HepG2 (cell line): ENCODE data around the gene CCT7. TPM values are rescaled to one million over a fixed set of nuclear protein-coding genes. Genes with fewer than 3 reads are reported as not detected.

Experiments
- CENPX ChIP-seq: sonication (generic); formaldehyde crosslinking; IDR thresholded peaks from 2 replicates; pipeline ENCODE4 v1.9.0; 2021; ENCODE audit warnings: mild to moderate bottlenecking, missing genetic modification reagents, moderate library complexity
- EED ChIP-seq: sonication (generic); formaldehyde crosslinking; IDR thresholded peaks from 2 replicates; pipeline ENCODE4 v1.5.0; 2020; ENCODE audit warnings: mild to moderate bottlenecking, missing genetic modification reagents
- HOXA9 ChIP-seq: sonication (generic); formaldehyde crosslinking; IDR thresholded peaks from 2 replicates; pipeline ENCODE4 v1.8.1; 2022; ENCODE audit warnings: missing genetic modification reagents, mild to moderate bottlenecking, moderate library complexity, borderline replicate concordance
- KLF16 ChIP-seq, 2 experiments: sonication (generic) in 1 of 2; formaldehyde crosslinking in 1 of 2; IDR thresholded peaks; 2 replicates each; pipeline versions ENCODE4 v1.6.1 to v1.8.0; 2016 to 2023; ENCODE audit warnings: missing genetic modification reagents in 2 of 2, missing compliant biosample characterization in 1 of 2
- MAF1 ChIP-seq: sonication (generic); formaldehyde crosslinking; IDR thresholded peaks from 2 replicates; pipeline ENCODE4 v1.5.0; 2020; ENCODE audit warnings: missing genetic modification reagents, borderline replicate concordance
- MYC ChIP-seq: sonication (generic); formaldehyde crosslinking; IDR thresholded peaks from 2 replicates; pipeline ENCODE4 v1.9.0; 2021; ENCODE audit warnings: missing genetic modification reagents, borderline replicate concordance
- ZFAT ChIP-seq: sonication (generic); formaldehyde crosslinking; conservative IDR thresholded peaks from 2 replicates; pipeline ENCODE4 v1.8.1; 2023; ENCODE audit warnings: missing genetic modification reagents, inconsistent platforms
- ZFP82 ChIP-seq: sonication (generic); formaldehyde crosslinking; IDR thresholded peaks from 2 replicates; pipeline ENCODE4 v1.5.1; 2020; ENCODE audit warnings: mild to moderate bottlenecking, missing genetic modification reagents, borderline replicate concordance
- ZMAT3 ChIP-seq: sonication (generic); formaldehyde crosslinking; conservative IDR thresholded peaks from 2 replicates; pipeline ENCODE4 v1.7.0; 2021; ENCODE audit warnings: missing genetic modification reagents
- ZMYM3 ChIP-seq: sonication (generic); formaldehyde crosslinking; IDR thresholded peaks from 2 replicates; pipeline ENCODE4 v1.5.1; 2020; ENCODE audit warnings: mild to moderate bottlenecking, missing genetic modification reagents
- ZNF496 ChIP-seq: sonication (generic); formaldehyde crosslinking; IDR thresholded peaks from 2 replicates; pipeline ENCODE4 v1.8.1; 2023; ENCODE audit warnings: mild to moderate bottlenecking, moderate library complexity, missing genetic modification reagents; ENCODE audit not compliant: insufficient replicate concordance
- ZNF75D ChIP-seq: sonication (generic); formaldehyde crosslinking; IDR thresholded peaks from 2 replicates; pipeline ENCODE4 v1.8.1; 2023; ENCODE audit warnings: missing genetic modification reagents, mild to moderate bottlenecking, borderline replicate concordance
- ZNF83 ChIP-seq: sonication (generic); formaldehyde crosslinking; IDR thresholded peaks from 2 replicates; pipeline ENCODE4 v1.4.0; 2020; ENCODE audit warnings: missing genetic modification reagents, mild to moderate bottlenecking, borderline replicate concordance
- polyA plus RNA-seq, 8 experiments: library from polyadenylated mRNA; depleted of rRNA in 3 of 8; stranded (reverse) in 7 of 8; unstranded in 1 of 8; fragments of >200 nt; fragmentation: Illumina TruSeq in 4 of 8; extraction: Trizol in 4 of 8; gene quantifications; 2 replicates each; pipeline versions ENCODE4 v1.2.1 to v1.2.3, GENCODE V29; 2011 to 2016; ENCODE audit warnings: low read depth in 4 of 8, missing spikeins in 1 of 8, mixed read lengths in 1 of 8; ENCODE audit not compliant: insufficient read depth in 1 of 8
- total RNA-seq, 5 experiments: library from RNA; depleted of rRNA; stranded (reverse); fragments of >200 nt; fragmentation: Illumina TruSeq; extraction: Trizol; gene quantifications; 2 replicates each; pipeline ENCODE4 v1.2.3, GENCODE V29; 2016; ENCODE audit warnings: low read depth in 1 of 5
- TF ChIP-seq, protein P1 (sequence below): sonication (generic); formaldehyde crosslinking; IDR thresholded peaks from 2 replicates; pipeline ENCODE4 v1.4.0; 2020; ENCODE audit warnings: mild to moderate bottlenecking, missing genetic modification reagents
- TF ChIP-seq, protein P2 (sequence below): sonication (generic); formaldehyde crosslinking; IDR thresholded peaks from 2 replicates; pipeline ENCODE4 v1.8.1; 2022; ENCODE audit warnings: mild to moderate bottlenecking, missing genetic modification reagents
- TF ChIP-seq, protein P3 (sequence below): sonication (generic); formaldehyde crosslinking; IDR thresholded peaks from 2 replicates; pipeline ENCODE4 v1.8.0; 2023; ENCODE audit warnings: mild to moderate bottlenecking, missing genetic modification reagents

Gene CCT7
- total and polyA plus RNA-seq, 2 of the 13 experiments (the other 11 are each of a cell fraction or from before 2014, with no cell fraction given), result 347 to 517 TPM

DNA sequence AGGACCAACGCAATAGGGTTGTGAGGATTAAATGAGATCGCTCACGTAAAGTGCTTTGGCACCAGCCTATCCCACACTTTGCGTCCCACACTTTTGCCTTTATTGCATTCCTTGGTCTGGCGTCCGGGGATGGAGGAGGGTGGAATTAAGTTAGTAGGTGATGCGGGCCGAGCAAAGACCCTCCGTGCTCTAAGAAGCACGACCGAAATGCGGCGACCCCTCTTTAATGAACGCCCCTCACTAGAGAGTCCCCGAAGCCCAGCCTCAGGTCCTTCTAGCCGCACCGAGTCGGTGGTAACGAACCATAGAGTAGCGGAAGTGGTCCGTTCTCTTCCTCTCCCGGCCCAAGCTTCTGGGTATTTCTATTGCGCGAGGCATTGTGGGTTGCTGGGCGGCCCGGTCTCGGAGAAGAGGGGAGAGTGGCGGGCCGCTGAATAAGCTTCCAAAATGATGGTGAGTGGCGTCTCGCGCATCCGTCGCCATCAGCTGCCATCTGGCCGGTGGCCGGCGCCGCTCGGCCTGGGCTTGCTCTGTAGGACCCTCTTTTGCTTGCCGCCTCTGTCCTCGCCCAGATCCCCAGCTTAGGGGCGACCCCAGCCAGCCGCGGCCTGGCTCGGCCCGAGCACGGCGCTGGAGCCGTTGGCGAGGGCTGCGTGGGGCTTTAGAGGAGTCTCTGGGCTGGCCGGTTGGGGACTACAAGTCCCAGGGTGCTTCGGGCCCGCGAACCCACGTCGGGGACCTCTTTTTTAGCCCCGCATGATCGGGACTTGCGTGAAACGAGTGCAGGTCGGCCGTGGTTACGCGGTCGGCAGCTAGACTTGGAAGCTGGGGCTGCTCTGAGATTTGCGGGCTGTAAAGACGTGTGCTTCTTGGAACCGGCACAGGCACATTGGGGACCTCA lies at the start of gene CCT7 (continued):
- TF ChIP-seq, protein P1, sequence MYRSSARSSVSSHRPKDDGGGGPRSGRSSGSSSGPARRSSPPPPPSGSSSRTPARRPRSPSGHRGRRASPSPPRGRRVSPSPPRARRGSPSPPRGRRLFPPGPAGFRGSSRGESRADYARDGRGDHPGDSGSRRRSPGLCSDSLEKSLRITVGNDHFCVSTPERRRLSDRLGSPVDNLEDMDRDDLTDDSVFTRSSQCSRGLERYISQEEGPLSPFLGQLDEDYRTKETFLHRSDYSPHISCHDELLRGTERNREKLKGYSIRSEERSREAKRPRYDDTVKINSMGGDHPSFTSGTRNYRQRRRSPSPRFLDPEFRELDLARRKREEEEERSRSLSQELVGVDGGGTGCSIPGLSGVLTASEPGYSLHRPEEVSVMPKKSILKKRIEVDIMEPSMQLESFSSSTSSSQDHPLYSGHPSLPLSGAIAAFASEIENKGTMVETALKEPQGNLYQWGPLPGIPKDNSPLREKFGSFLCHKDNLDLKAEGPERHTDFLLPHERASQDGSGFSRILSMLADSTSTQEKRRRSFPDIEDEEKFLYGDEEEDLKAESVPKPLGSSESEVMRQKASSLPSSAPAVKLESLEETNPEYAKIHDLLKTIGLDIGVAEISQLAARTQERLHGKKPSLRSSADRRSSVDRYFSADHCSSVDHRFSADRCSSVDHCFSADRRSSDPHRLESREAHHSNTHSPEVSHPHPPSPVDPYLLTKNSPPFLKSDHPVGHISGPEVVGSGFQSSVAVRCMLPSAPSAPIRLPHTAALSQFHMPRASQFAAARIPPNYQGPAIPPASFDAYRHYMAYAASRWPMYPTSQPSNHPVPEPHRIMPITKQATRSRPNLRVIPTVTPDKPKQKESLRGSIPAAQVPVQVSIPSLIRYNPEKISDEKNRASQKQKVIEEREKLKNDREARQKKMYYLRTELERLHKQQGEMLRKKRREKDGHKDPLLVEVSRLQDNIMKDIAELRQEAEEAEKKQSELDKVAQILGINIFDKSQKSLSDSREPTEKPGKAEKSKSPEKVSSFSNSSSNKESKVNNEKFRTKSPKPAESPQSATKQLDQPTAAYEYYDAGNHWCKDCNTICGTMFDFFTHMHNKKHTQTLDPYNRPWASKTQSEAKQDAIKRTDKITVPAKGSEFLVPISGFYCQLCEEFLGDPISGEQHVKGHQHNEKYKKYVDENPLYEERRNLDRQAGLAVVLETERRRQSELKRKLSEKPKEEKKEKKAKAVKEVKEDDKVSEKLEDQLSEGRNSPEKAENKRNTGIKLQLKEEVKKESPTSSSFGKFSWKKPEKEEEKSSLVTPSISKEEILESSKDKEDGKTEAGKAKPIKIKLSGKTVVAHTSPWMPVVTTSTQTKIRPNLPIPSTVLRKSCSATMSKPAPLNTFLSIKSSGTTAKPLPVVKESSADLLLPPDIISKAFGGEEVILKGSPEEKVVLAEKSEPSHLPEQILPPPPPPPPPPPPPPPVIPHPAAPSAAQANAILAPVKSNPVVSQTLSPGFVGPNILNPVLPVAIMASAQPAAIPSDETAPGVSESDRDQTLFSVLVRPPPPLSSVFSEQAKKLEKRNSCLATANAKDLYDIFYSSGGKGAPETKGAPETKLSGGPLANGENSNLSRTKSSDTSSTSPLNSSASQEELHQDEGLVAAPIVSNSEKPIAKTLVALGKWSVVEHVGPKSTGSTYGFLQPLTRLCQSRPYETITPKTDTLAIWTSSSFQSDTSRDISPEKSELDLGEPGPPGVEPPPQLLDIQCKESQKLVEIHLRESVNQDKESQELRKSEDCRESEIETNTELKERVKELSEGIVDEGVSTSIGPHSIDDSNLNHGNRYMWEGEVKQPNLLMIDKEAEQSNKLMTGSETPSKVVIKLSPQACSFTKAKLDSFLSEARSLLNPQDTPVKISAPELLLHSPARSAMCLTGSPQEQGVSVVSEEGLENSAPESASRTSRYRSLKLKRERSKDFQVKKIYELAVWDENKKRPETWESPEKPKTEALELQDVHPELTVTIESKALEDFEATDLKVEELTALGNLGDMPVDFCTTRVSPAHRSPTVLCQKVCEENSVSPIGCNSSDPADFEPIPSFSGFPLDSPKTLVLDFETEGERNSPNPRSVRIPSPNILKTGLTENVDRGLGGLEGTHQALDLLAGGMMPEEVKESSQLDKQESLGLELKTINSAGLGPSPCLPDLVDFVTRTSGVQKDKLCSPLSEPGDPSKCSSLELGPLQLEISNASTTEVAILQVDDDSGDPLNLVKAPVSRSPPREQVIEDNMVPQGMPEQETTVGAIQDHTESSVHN, result peak; percentile 88; the same call in 1 of the 2 replicates
- peak; percentile 5; the same call in 1 of the 2 replicates for TF ChIP-seq ZNF75D
- no peak for TF ChIP-seq ZFP82 (CRISPR knock-in tag)
- 0 out of 2 replicates have a peak, but pooled peaks have one; percentile 10 for TF ChIP-seq ZMYM3 (CRISPR knock-in tag)
- TF ChIP-seq ZMAT3 (CRISPR knock-in tag), result peak; percentile 62; the same call in 1 of the 2 replicates
- TF ChIP-seq ZNF83 (CRISPR knock-in tag), result peak; percentile 88; the same call in 1 of the 2 replicates
- TF ChIP-seq ZNF496, result no peak
- TF ChIP-seq, protein P2, sequence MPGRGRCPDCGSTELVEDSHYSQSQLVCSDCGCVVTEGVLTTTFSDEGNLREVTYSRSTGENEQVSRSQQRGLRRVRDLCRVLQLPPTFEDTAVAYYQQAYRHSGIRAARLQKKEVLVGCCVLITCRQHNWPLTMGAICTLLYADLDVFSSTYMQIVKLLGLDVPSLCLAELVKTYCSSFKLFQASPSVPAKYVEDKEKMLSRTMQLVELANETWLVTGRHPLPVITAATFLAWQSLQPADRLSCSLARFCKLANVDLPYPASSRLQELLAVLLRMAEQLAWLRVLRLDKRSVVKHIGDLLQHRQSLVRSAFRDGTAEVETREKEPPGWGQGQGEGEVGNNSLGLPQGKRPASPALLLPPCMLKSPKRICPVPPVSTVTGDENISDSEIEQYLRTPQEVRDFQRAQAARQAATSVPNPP (CRISPR knock-in tag), result peak; percentile 57; the same call in 1 of the 2 replicates
- TF ChIP-seq, protein P3, sequence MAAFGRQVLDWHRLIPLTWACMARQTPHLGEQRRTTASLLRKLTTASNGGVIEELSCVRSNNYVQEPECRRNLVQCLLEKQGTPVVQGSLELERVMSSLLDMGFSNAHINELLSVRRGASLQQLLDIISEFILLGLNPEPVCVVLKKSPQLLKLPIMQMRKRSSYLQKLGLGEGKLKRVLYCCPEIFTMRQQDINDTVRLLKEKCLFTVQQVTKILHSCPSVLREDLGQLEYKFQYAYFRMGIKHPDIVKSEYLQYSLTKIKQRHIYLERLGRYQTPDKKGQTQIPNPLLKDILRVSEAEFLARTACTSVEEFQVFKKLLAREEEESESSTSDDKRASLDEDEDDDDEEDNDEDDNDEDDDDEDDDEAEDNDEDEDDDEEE, result no peak
- no peak for TF ChIP-seq CENPX
- TF ChIP-seq HOXA9 (CRISPR knock-in tag), result peak; percentile 59; the same call in 1 of the 2 replicates
- peak in 1 of 2 experiments; percentile 96; a peak in 3 of 4 replicates for TF ChIP-seq KLF16 (CRISPR knock-in tag; IDR thresholded peaks at IDR 0.05)
- no peak for TF ChIP-seq MAF1 (CRISPR knock-in tag)
- 0 out of 2 replicates have a peak, but pooled peaks have one; percentile 27 for TF ChIP-seq EED (CRISPR knock-in tag)
- TF ChIP-seq MYC, result peak; percentile 99
- no peak for TF ChIP-seq ZFAT (CRISPR knock-in tag)
